GM23338 (cell line): ENCODE measurements around the gene CLCN6. TPM values are rescaled to one million over a fixed set of nuclear protein-coding genes. Genes with fewer than 3 reads are reported as not detected.

Source experiments
- ATAC-seq: fragments of 200-7000 bp; cut with Tn5 transposase; 3 replicates; pipeline ENCODE4 v1.9.1; 2020
- DNase-seq: peaks from one replicate; pipeline ENCODE4 v3.0.0-alpha.2; 2015; ENCODE audit warnings: low spot score
- H2AFZ ChIP-seq: fragments of 200-600 bp; sonication (generic); 2 replicates; pipeline ENCODE4 v1.8.0; 2016; ENCODE audit warnings: antibody characterized with exemption, mild to moderate bottlenecking, moderate library complexity
- H3F3A ChIP-seq: fragments of 200-600 bp; sonication (generic); replicated peaks from 2 replicates; pipeline ENCODE4 v1.8.0; 2017; ENCODE audit warnings: antibody characterized with exemption, mixed run types, low read depth
- H3K27ac ChIP-seq: fragments of 200-600 bp; sonication (generic); 2 replicates; pipeline ENCODE4 v1.6.1; 2016; ENCODE audit warnings: low read depth
- H3K27me3 ChIP-seq: fragments of 200-600 bp; sonication (generic); 2 replicates; pipeline ENCODE4 v1.8.0; 2016; ENCODE audit warnings: mild to moderate bottlenecking, mixed run types, moderate library complexity; ENCODE audit not compliant: insufficient read depth
- H3K36me3 ChIP-seq: fragments of 200-600 bp; sonication (generic); 2 replicates; pipeline ENCODE4 v1.8.0; 2016; ENCODE audit warnings: mild to moderate bottlenecking; ENCODE audit not compliant: insufficient read depth
- H3K4me1 ChIP-seq: fragments of 200-600 bp; sonication (generic); 2 replicates; pipeline ENCODE4 v1.8.0; 2016; ENCODE audit warnings: mild to moderate bottlenecking, moderate library complexity; ENCODE audit not compliant: insufficient read depth
- H3K4me2 ChIP-seq: fragments of 200-600 bp; sonication (generic); 2 replicates; pipeline ENCODE4 v1.7.1; 2017; ENCODE audit warnings: mixed run types
- H3K4me3 ChIP-seq: fragments of 200-600 bp; sonication (generic); 2 replicates; pipeline ENCODE4 v1.6.1; 2016; ENCODE audit warnings: mixed run types
- H3K79me2 ChIP-seq: fragments of 200-600 bp; sonication (generic); replicated peaks from 2 replicates; pipeline ENCODE4 v1.8.0; 2017; ENCODE audit warnings: mild to moderate bottlenecking; ENCODE audit not compliant: insufficient read depth
- H3K9me2 ChIP-seq: fragments of 200-600 bp; sonication (generic); 2 replicates; pipeline ENCODE4 v1.8.0; 2017; ENCODE audit not compliant: insufficient read depth
- H4K20me1 ChIP-seq: fragments of 200-600 bp; sonication (generic); replicated peaks from 2 replicates; pipeline ENCODE4 v1.8.0; 2017; ENCODE audit warnings: mild to moderate bottlenecking; ENCODE audit not compliant: insufficient read depth
- H3K27ac Mint-ChIP-seq: 2 replicates; pipeline ENCODE4 v1.8.0; 2020; ENCODE audit warnings: inconsistent platforms, mild to moderate bottlenecking, moderate library complexity, mixed read lengths
- H3K27me3 Mint-ChIP-seq: 3 replicates; pipeline ENCODE4 v1.8.0; 2022; ENCODE audit warnings: low read depth, mild to moderate bottlenecking, moderate library complexity, mixed read lengths, inconsistent platforms; ENCODE audit not compliant: insufficient read depth, poor library complexity
- H3K36me3 Mint-ChIP-seq: 3 replicates; pipeline ENCODE4 v1.8.0; 2021; ENCODE audit warnings: low read depth, mild to moderate bottlenecking, inconsistent platforms, moderate library complexity, mixed read lengths
- H3K4me1 Mint-ChIP-seq: 3 replicates; pipeline ENCODE4 v1.8.0; 2020; ENCODE audit warnings: mild to moderate bottlenecking, inconsistent platforms, mixed read lengths
- H3K4me3 Mint-ChIP-seq: 3 replicates; pipeline ENCODE4 v1.8.0; 2021; ENCODE audit warnings: moderate library complexity, mild to moderate bottlenecking, inconsistent platforms, mixed read lengths
- H3K9me3 Mint-ChIP-seq: 3 replicates; pipeline ENCODE4 v1.8.0; 2020; ENCODE audit warnings: moderate library complexity, mild to moderate bottlenecking, inconsistent platforms, mixed read lengths
- CREB1 ChIP-seq: fragments of 250-450 bp; sonication (Bioruptor Pico); IDR thresholded peaks from 2 replicates; pipeline ENCODE4 v1.5.0; 2020; ENCODE audit warnings: low read depth, mild to moderate bottlenecking, moderate library complexity
- CTCF ChIP-seq, 2 experiments: fragments of 200-600 bp in 1 of 2; sonication (generic) in 1 of 2; conservative IDR thresholded peaks; 2 replicates each; pipeline versions ENCODE4 v1.5.1 to v1.6.1; 2016 to 2017; ENCODE audit warnings: antibody characterized with exemption in 2 of 2, low read depth in 2 of 2, mild to moderate bottlenecking in 2 of 2, moderate library complexity in 1 of 2
- ETS1 ChIP-seq: IDR thresholded peaks from 2 replicates; pipeline ENCODE4 v1.6.1; 2016; ENCODE audit warnings: antibody characterized with exemption
- EZH2 ChIP-seq: fragments of 200-600 bp; sonication (generic); IDR thresholded peaks from one replicate; pipeline ENCODE4 v1.8.0; 2017; ENCODE audit warnings: antibody characterized with exemption, mild to moderate bottlenecking, low read depth; ENCODE audit not compliant: unreplicated experiment
- EZH2phosphoT487 ChIP-seq: fragments of 200-600 bp; sonication (generic); IDR thresholded peaks from one replicate; pipeline ENCODE4 v1.8.1; 2018; ENCODE audit warnings: antibody characterized with exemption; ENCODE audit not compliant: unreplicated experiment
- JUNB ChIP-seq: IDR thresholded peaks from one replicate; pipeline ENCODE4 v1.6.1; 2016; ENCODE audit warnings: antibody characterized with exemption; ENCODE audit not compliant: unreplicated experiment
- REST ChIP-seq: IDR thresholded peaks from one replicate; pipeline ENCODE4 v1.6.1; 2018; ENCODE audit warnings: antibody characterized with exemption; ENCODE audit not compliant: unreplicated experiment
- ZNF331 ChIP-seq: fragments of 250-450 bp; sonication (Bioruptor Pico); IDR thresholded peaks from 2 replicates; pipeline ENCODE4 v1.5.0; 2020; ENCODE audit warnings: low read depth, mild to moderate bottlenecking, moderate library complexity
- polyA plus RNA-seq: library from polyadenylated mRNA; unstranded; fragments of >200 nt; fragmentation: Nextera tagmentation; extraction: Ambion mirVana; gene quantifications from 2 replicates; pipeline ENCODE4 v1.2.1, GENCODE V29; 2016
- total RNA-seq: library from RNA; depleted of rRNA; stranded (reverse); fragments of >200 nt; shearing (Covaris generic); gene quantifications from 2 replicates; pipeline ENCODE4 v1.2.3, GENCODE V29; 2014

Gene CLCN6
- total and polyA plus RNA-seq, 2 experiments from 2014 or later = 16.0 to 22.6 TPM

GRCh38 chr1:11878081-11878890 is 72.3 kb downstream of the CLCN6 start:
- no peaks in the 10 kb centered on the region for H3K9me2 ChIP-seq
- no peaks in the 10 kb centered on the region for H4K20me1 ChIP-seq
- Mint-ChIP-seq H3K9me3 (no peaks in the 10 kb centered on the region), H3K36me3 (no peaks in the 10 kb centered on the region; the same call in 2 of the 3 replicates), H3K27me3 (peaks cover 10% of the 10 kb centered on the region), H3K4me3 (no peak overlapping the region), H3K4me1 (peaks cover 7% of the 10 kb centered on the region), H3K27ac (no peak overlapping the region)
- no peaks in the 10 kb centered on the region for H3F3A ChIP-seq
- DNase-seq = no peak
- H3K36me3 ChIP-seq = no peaks in the 10 kb centered on the region
- TF ChIP-seq ZNF331 (CRISPR knock-in tag) (no peak), JUNB (no peak), EZH2 (no peak), ETS1 (no peak), EZH2phosphoT487 (no peak), CTCF (conservative IDR thresholded peaks at IDR 0.05; ENCODE audit: low read depth in 2 of 2) (no peak), REST (no peak)
- no peak overlapping the region for H3K4me3 ChIP-seq
- no peaks in the 10 kb centered on the region for H3K79me2 ChIP-seq
- no peak overlapping the region for H3K27ac ChIP-seq
- H2AFZ ChIP-seq = no peak overlapping the region
- no peak for ATAC-seq
- H3K4me1 ChIP-seq = peaks cover 1% of the 10 kb centered on the region; the same call in 1 of the 2 replicates
- H3K27me3 ChIP-seq = no peaks in the 10 kb centered on the region
- no peak overlapping the region for H3K4me2 ChIP-seq

- H3K27me3 ChIP-seq = no peaks in the 10 kb centered on the region
- no peaks in the 10 kb centered on the region for H3K9me3 Mint-ChIP-seq
- H2AFZ ChIP-seq = no peak overlapping the region
- H3K36me3 ChIP-seq = no peaks in the 10 kb centered on the region
- TF ChIP-seq CREB1 (CRISPR knock-in tag) = no peak
- TF ChIP-seq ETS1 = no peak
- H3K27ac Mint-ChIP-seq = no peak overlapping the region
- H3K27ac ChIP-seq = no peak overlapping the region
- H3F3A ChIP-seq = no peaks in the 10 kb centered on the region
- no peaks in the 10 kb centered on the region for H3K79me2 ChIP-seq
- peaks cover 8% of the 10 kb centered on the region for H3K27me3 Mint-ChIP-seq
- H3K4me3 ChIP-seq = no peak overlapping the region
- no peaks in the 10 kb centered on the region; the same call in 2 of the 3 replicates for H3K36me3 Mint-ChIP-seq
- no peaks in the 10 kb centered on the region for H3K9me2 ChIP-seq
- peaks cover 3% of the 10 kb centered on the region; the same call in 1 of the 2 replicates for H3K4me1 ChIP-seq
- no peak overlapping the region for H3K4me3 Mint-ChIP-seq
- ATAC-seq (no peak), DNase-seq (no peak)
- no peaks in the 10 kb centered on the region for H4K20me1 ChIP-seq
- no peak overlapping the region for H3K4me2 ChIP-seq
- peaks cover 8% of the 10 kb centered on the region for H3K4me1 Mint-ChIP-seq
These were observed 72.8 kb downstream of the CLCN6 start for GRCh38 chr1:11878891-11879190.
